Left ventricle myocardium inferior (tissue), 1 donor: ENCODE data around the gene FXYD5. TPM values are rescaled to one million over a fixed set of nuclear protein-coding genes. Genes with fewer than 3 reads are reported as not detected.

Experiments
- DNase-seq: peaks from one replicate; pipeline ENCODE4 v3.0.0-alpha.2; 2020
- H3K27ac ChIP-seq: fragments of 200-600 bp; replicated peaks from 2 replicates; pipeline ENCODE4 v1.8.0; 2021
- H3K27me3 ChIP-seq: fragments of 200-600 bp; 2 replicates; pipeline ENCODE4 v1.8.0; 2021; ENCODE audit warnings: low read depth
- H3K36me3 ChIP-seq: fragments of 200-600 bp; 2 replicates; pipeline ENCODE4 v1.8.0; 2021
- H3K4me1 ChIP-seq: fragments of 200-600 bp; 2 replicates; pipeline ENCODE4 v1.8.0; 2021
- H3K4me3 ChIP-seq: fragments of 200-600 bp; 2 replicates; pipeline ENCODE4 v1.8.0; 2021; ENCODE audit warnings: mild to moderate bottlenecking, moderate library complexity
- H3K9me3 ChIP-seq: fragments of 200-600 bp; replicated peaks from 2 replicates; pipeline ENCODE4 v1.8.0; 2021
- intact Hi-C: fragments of 100-400 bp; cut with micrococcal nuclease; formaldehyde crosslinking; loops from one replicate; pipeline ENCODE4 v1.11.0; 2022
- total RNA-seq: library from RNA; stranded (reverse); fragmentation: NEBNext Ultra II Directional; extraction: Animal tissue kit (Norgen Biotek cat#: 25700); gene quantifications from one replicate; pipeline ENCODE4 v1.2.1, GENCODE V29; 2021
- TF ChIP-seq, protein P1 (sequence below): fragments of 200-600 bp; IDR thresholded peaks from 2 replicates; pipeline ENCODE4 v1.8.0; 2021; ENCODE audit warnings: antibody characterized with exemption, mild to moderate bottlenecking, borderline replicate concordance
- donor health status: DM: no; HTN: yes; CAD: no; lungs with severe emphysema.

FXYD5 gene
- total RNA-seq, 1 donor from 2014 or later, result 23.4 TPM

- peaks cover 25% of the 10 kb centered on the region for H3K9me3 ChIP-seq
- TF ChIP-seq, protein P1, sequence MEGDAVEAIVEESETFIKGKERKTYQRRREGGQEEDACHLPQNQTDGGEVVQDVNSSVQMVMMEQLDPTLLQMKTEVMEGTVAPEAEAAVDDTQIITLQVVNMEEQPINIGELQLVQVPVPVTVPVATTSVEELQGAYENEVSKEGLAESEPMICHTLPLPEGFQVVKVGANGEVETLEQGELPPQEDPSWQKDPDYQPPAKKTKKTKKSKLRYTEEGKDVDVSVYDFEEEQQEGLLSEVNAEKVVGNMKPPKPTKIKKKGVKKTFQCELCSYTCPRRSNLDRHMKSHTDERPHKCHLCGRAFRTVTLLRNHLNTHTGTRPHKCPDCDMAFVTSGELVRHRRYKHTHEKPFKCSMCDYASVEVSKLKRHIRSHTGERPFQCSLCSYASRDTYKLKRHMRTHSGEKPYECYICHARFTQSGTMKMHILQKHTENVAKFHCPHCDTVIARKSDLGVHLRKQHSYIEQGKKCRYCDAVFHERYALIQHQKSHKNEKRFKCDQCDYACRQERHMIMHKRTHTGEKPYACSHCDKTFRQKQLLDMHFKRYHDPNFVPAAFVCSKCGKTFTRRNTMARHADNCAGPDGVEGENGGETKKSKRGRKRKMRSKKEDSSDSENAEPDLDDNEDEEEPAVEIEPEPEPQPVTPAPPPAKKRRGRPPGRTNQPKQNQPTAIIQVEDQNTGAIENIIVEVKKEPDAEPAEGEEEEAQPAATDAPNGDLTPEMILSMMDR, result no peak
- DNase-seq, result no peak
- peaks cover 7% of the 10 kb centered on the region for H3K4me1 ChIP-seq
- no peak overlapping the region for H3K4me3 ChIP-seq
- intact Hi-C loops, result no loop called here
- no peaks in the 10 kb centered on the region for H3K27me3 ChIP-seq
- H3K36me3 ChIP-seq, result peaks cover 30% of the 10 kb centered on the region
- H3K27ac ChIP-seq, result no peak overlapping the region
These were observed 14.9 kb downstream of the FXYD5 start for GRCh38 chr19:35169221-35169995.

- DNase-seq, result no peak
- Histone ChIP-seq H3K4me3 (no peak overlapping the region), H3K9me3 (peaks cover 14% of the 10 kb centered on the region), H3K27ac (no peak overlapping the region), H3K27me3 (no peaks in the 10 kb centered on the region), H3K4me1 (peaks cover 7% of the 10 kb centered on the region), H3K36me3 (peaks cover 19% of the 10 kb centered on the region)
- intact Hi-C loops, result no loop called here
- TF ChIP-seq, protein P1, result no peak
These were observed 16.0 kb downstream of the FXYD5 start for GRCh38 chr19:35170359-35171061.

DNA sequence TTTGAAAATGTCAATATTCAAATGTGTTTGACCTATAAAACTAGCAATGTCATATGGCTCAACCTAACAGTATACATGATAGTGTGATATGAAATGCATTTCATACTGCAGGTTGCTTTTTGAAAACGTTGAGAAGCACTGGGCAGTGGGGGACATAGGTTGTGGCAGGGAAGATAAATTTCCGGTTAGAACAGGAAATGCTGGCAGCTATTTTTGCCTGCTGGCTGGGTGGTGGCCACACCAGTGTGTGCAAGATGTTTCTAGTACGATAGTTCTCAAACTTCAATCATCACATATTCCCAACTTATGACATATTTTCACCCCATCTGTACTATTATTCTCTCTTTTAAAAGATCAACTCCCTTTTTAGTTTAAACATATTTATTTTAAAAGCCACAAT is 17.2 kb downstream of the FXYD5 start:
- Histone ChIP-seq H3K27me3 (no peaks in the 10 kb centered on the region), H3K36me3 (peaks cover 7% of the 10 kb centered on the region), H3K4me3 (no peak overlapping the region), H3K27ac (no peak overlapping the region), H3K9me3 (peaks cover 2% of the 10 kb centered on the region), H3K4me1 (peaks cover 7% of the 10 kb centered on the region)
- DNase-seq, result no peak
- intact Hi-C loops, result no loop called here
- TF ChIP-seq, protein P1, result no peak

GRCh38 chr19:35174226-35174625 is 19.7 kb downstream of the FXYD5 start:
- Histone ChIP-seq H3K27ac (no peak overlapping the region), H3K9me3 (no peaks in the 10 kb centered on the region)
- intact Hi-C loops, result no loop called here

DNA sequence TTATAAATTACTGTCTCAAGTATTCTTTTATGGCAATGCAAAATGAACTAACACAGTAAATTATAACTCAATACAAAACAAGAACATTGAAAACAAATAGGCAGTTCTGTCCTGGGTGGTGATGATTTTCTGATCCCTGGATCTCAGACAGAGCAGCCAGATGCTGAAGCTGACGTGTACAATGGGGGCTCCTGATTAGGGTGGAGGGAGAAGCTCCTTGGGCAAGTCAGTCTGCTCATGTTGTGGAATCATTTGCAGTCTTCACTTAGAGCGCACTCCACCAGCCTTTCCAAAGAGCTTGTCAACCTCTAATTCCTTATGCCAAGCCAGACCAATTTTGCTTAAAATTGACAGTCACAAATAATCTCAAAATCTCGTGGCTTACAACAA is 21.6 kb downstream of the FXYD5 start:
- no peaks in the 10 kb centered on the region for H3K9me3 ChIP-seq
- intact Hi-C loops, result no loop called here

More at GRCh38 chr19:35174226-35174625, 19.7 kb downstream of the FXYD5 start:
- no peak overlapping the region for H3K4me3 ChIP-seq
- H3K27me3 ChIP-seq, result peaks cover 3% of the 10 kb centered on the region
- H3K4me1 ChIP-seq, result peaks cover 7% of the 10 kb centered on the region
- no peaks in the 10 kb centered on the region for H3K36me3 ChIP-seq
- TF ChIP-seq, protein P1, result no peak
- DNase-seq, result no peak

More for the DNA sequence above, 21.6 kb downstream of the FXYD5 start:
- Histone ChIP-seq H3K4me1 (peaks cover 7% of the 10 kb centered on the region), H3K27ac (no peak overlapping the region), H3K36me3 (no peaks in the 10 kb centered on the region), H3K27me3 (peaks cover 6% of the 10 kb centered on the region), H3K4me3 (no peak overlapping the region)
- DNase-seq, result no peak
- TF ChIP-seq, protein P1, result no peak
